ENCODE data around the gene RGPD4.
"Not testable (repeated sequence)": the region's sequence is repeated elsewhere in the genome, so short reads cannot be mapped to it uniquely, and the experiment has no call there.

RGPD4 gene

DNA sequence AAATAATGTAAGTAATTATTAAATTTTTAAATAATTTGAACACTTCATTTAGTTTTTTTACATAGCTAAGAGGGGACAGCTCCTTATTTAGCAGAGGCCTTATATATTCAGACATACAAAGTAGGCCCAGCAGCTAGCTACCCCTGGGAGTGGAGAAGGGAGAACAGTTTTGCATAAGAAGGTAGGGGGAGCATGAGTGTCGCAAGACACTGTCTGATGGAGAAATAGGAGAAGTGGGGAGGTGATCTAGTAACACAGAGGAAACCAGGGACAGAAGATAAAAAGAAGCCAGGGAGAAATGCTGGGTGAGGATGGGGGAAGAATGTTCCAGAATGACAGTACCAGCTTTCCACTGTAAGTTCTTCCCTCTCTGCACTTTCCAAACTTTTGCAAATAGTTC, 16.0 kb upstream of the RGPD4 start:
- H3K27ac ChIP-seq (ENCODE audit: insufficient read depth, low read length, poor library complexity, severe bottlenecking) = no peak overlapping the region

DNA sequence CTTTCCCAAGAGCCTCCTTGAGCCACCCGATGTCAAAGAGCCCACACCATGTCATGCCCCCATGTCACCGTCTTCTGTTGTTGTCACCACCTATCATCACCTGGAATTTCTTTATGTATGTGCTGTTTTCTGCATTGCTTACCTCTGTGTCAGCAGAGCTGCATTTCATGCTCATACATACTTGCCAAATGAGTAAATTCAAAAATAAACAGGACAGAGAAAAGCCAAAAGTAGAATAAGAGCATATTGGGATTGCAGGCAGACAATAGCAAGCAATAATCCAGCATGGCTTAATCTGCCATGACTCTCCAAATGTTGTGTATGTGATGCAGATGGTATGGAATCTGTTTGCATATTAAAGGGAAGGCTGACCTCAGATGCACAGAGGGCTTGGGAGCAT, 15.3 kb upstream of the RGPD4 start:
- DNase-seq = no peak
- no peaks in the 10 kb centered on the region for H3K9me3 ChIP-seq (ENCODE audit: control insufficient read depth, low read length)
- no peaks in the 10 kb centered on the region for H3K36me3 ChIP-seq (ENCODE audit: control insufficient read depth, insufficient read depth, low read length)
- no peaks in the 10 kb centered on the region for H3K27me3 ChIP-seq (replicated peaks; ENCODE audit: control insufficient read depth, insufficient read depth, low read length, poor library complexity, severe bottlenecking)
- no peak overlapping the region for H3K27ac ChIP-seq (ENCODE audit: insufficient read depth, low read length, poor library complexity, severe bottlenecking)
- no peak overlapping the region for H3K4me3 ChIP-seq (ENCODE audit: insufficient read depth, low read depth, low read length, poor library complexity, severe bottlenecking)
- H3K4me1 ChIP-seq (ENCODE audit: control insufficient read depth, insufficient read depth, low read length, poor library complexity, severe bottlenecking) = no peaks in the 10 kb centered on the region

More for the DNA sequence above, 16.0 kb upstream of the RGPD4 start:
- no peak overlapping the region for H3K4me3 ChIP-seq (ENCODE audit: insufficient read depth, low read depth, low read length, poor library complexity, severe bottlenecking)
- no peak for DNase-seq
- H3K36me3 ChIP-seq (ENCODE audit: control insufficient read depth, insufficient read depth, low read length) = no peaks in the 10 kb centered on the region
- H3K4me1 ChIP-seq (ENCODE audit: control insufficient read depth, insufficient read depth, low read length, poor library complexity, severe bottlenecking) = no peaks in the 10 kb centered on the region
- no peaks in the 10 kb centered on the region for H3K9me3 ChIP-seq (ENCODE audit: control insufficient read depth, low read length)
- H3K27me3 ChIP-seq (replicated peaks; ENCODE audit: control insufficient read depth, insufficient read depth, low read length, poor library complexity, severe bottlenecking) = no peaks in the 10 kb centered on the region

- no peak for DNase-seq
- no peaks in the 10 kb centered on the region for H3K9me3 ChIP-seq (ENCODE audit: control insufficient read depth, low read length)
- no peak overlapping the region for H3K4me3 ChIP-seq (ENCODE audit: insufficient read depth, low read depth, low read length, poor library complexity, severe bottlenecking)
Measured at GRCh38 chr2:107812006-107812405, 14.7 kb upstream of the RGPD4 start.

GRCh38 chr2:107817378-107817777, 9.3 kb upstream of the RGPD4 start:
- no peaks in the 10 kb centered on the region for H3K27me3 ChIP-seq (replicated peaks; ENCODE audit: control insufficient read depth, insufficient read depth, low read length, poor library complexity, severe bottlenecking)

More at GRCh38 chr2:107812006-107812405, 14.7 kb upstream of the RGPD4 start:
- Histone ChIP-seq H3K27me3 (replicated peaks; ENCODE audit: control insufficient read depth, insufficient read depth, low read length, poor library complexity, severe bottlenecking) (no peaks in the 10 kb centered on the region), H3K4me1 (ENCODE audit: control insufficient read depth, insufficient read depth, low read length, poor library complexity, severe bottlenecking) (no peaks in the 10 kb centered on the region), H3K27ac (ENCODE audit: insufficient read depth, low read length, poor library complexity, severe bottlenecking) (no peak overlapping the region), H3K36me3 (ENCODE audit: control insufficient read depth, insufficient read depth, low read length) (no peaks in the 10 kb centered on the region)

DNA sequence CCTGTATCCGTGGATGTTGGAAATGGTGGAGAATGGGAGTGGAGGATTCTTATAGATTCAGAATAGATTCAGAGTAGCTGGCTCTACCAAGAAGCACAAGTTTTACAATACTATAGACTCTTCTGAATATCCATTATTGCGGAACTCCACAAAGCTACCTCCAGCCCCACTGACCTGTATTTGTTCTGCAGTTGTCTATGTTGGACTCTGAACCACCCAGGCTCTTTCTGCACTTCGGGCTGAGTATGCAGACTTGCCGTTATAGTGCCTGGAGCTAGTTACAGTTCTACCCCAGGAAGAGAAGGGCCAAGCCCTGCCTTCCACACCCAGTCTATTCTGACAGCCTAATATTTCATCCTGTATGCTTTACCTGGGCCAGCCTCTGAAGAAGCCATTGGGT, 4.4 kb upstream of the RGPD4 start:
- H3K27ac ChIP-seq (ENCODE audit: insufficient read depth, low read length, poor library complexity, severe bottlenecking) = no peak overlapping the region
- no peaks in the 10 kb centered on the region for H3K4me1 ChIP-seq (ENCODE audit: control insufficient read depth, insufficient read depth, low read length, poor library complexity, severe bottlenecking)
- no peaks in the 10 kb centered on the region for H3K27me3 ChIP-seq (replicated peaks; ENCODE audit: control insufficient read depth, insufficient read depth, low read length, poor library complexity, severe bottlenecking)
- H3K36me3 ChIP-seq (ENCODE audit: control insufficient read depth, insufficient read depth, low read length) = no peaks in the 10 kb centered on the region
- no peaks in the 10 kb centered on the region for H3K9me3 ChIP-seq (ENCODE audit: control insufficient read depth, low read length)
- DNase-seq = no peak
- no peak overlapping the region for H3K4me3 ChIP-seq (ENCODE audit: insufficient read depth, low read depth, low read length, poor library complexity, severe bottlenecking)

More at GRCh38 chr2:107817378-107817777, 9.3 kb upstream of the RGPD4 start:
- H3K27ac ChIP-seq (ENCODE audit: insufficient read depth, low read length, poor library complexity, severe bottlenecking) = no peak overlapping the region
- H3K4me1 ChIP-seq (ENCODE audit: control insufficient read depth, insufficient read depth, low read length, poor library complexity, severe bottlenecking) = no peaks in the 10 kb centered on the region
- no peaks in the 10 kb centered on the region for H3K36me3 ChIP-seq (ENCODE audit: control insufficient read depth, insufficient read depth, low read length)
- DNase-seq = no peak
- no peaks in the 10 kb centered on the region for H3K9me3 ChIP-seq (ENCODE audit: control insufficient read depth, low read length)
- no peak overlapping the region for H3K4me3 ChIP-seq (ENCODE audit: insufficient read depth, low read depth, low read length, poor library complexity, severe bottlenecking)

DNA sequence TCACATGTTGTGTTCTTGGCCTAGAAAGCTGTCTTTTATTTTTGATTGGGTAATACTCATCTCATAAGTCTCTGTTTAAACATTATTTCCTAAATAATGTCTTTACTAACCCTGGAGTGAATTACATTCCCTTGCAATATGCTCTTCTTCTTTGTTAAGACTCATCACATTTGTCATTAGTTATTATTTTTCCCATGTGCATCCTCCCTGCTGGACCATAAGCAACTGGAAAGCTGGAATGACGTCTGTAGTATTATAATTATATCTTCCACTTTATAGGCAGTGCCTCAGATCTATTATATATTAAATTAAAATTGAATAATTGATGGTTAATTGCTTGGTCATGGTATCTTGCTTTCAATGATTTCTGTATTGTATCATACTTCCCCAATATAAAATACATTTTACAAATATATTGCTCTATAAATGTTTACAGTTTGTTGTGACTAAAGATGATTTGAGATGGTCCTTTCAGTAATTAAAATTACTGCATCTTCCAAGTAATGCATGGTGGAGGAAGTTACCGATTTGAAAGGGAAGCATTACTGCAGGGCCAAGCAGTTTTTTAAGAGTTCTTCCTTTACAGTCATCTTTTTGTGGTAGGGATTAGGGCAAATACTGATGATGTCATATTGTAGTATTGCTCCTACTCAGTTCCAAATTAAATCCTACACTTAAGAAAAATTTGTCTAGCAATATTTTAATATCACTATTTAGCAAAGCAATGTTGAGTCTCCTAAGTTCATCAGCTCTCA, 2.1 kb upstream of the RGPD4 start:
- no peaks in the 10 kb centered on the region for H3K27me3 ChIP-seq (replicated peaks; ENCODE audit: control insufficient read depth, insufficient read depth, low read length, poor library complexity, severe bottlenecking)
- H3K4me1 ChIP-seq (ENCODE audit: control insufficient read depth, insufficient read depth, low read length, poor library complexity, severe bottlenecking) = no peaks in the 10 kb centered on the region
- no peaks in the 10 kb centered on the region for H3K9me3 ChIP-seq (ENCODE audit: control insufficient read depth, low read length)
- H3K36me3 ChIP-seq (ENCODE audit: control insufficient read depth, insufficient read depth, low read length) = no peaks in the 10 kb centered on the region
- no peak overlapping the region for H3K4me3 ChIP-seq (ENCODE audit: insufficient read depth, low read depth, low read length, poor library complexity, severe bottlenecking)
- DNase-seq = no peak
- no peak overlapping the region for H3K27ac ChIP-seq (ENCODE audit: insufficient read depth, low read length, poor library complexity, severe bottlenecking)

- no peak for DNase-seq
- H3K27me3 ChIP-seq (replicated peaks; ENCODE audit: control insufficient read depth, insufficient read depth, low read length, poor library complexity, severe bottlenecking) = no peaks in the 10 kb centered on the region
- no peak overlapping the region for H3K4me3 ChIP-seq (ENCODE audit: insufficient read depth, low read depth, low read length, poor library complexity, severe bottlenecking)
- no peaks in the 10 kb centered on the region for H3K36me3 ChIP-seq (ENCODE audit: control insufficient read depth, insufficient read depth, low read length)
- no peak overlapping the region for H3K27ac ChIP-seq (ENCODE audit: insufficient read depth, low read length, poor library complexity, severe bottlenecking)
- no peaks in the 10 kb centered on the region for H3K9me3 ChIP-seq (ENCODE audit: control insufficient read depth, low read length)
- H3K4me1 ChIP-seq (ENCODE audit: control insufficient read depth, insufficient read depth, low read length, poor library complexity, severe bottlenecking) = no peaks in the 10 kb centered on the region
Measured at GRCh38 chr2:107825206-107825563, 1.5 kb upstream of the RGPD4 start.

DNA sequence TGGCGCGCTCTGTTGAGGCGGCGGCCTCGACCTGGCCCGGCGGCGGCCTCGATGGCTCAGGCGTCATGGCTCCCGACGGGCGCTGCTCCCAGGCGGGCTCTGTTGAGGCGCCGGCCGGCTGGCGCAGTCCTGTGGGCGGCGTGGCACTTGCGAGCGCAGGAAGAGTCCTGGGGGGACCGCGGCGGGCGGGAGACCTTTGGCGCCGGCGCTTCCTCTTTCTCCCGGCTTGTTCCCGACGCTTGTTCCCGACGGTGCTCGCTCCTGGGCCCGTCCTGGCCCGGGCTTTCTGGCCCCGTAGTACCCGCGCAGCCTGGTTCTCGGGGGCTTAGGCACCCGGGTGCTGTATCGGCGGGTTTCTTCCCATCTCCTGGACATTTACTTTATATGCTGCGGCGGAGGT, 2.8 kb downstream of the RGPD4 start:
- H3K9me3 ChIP-seq (ENCODE audit: control insufficient read depth, low read length); H3K27me3 ChIP-seq (replicated peaks; ENCODE audit: control insufficient read depth, insufficient read depth, low read length, poor library complexity, severe bottlenecking); H3K4me1 ChIP-seq (ENCODE audit: control insufficient read depth, insufficient read depth, low read length, poor library complexity, severe bottlenecking): not testable (repeated sequence)

DNA sequence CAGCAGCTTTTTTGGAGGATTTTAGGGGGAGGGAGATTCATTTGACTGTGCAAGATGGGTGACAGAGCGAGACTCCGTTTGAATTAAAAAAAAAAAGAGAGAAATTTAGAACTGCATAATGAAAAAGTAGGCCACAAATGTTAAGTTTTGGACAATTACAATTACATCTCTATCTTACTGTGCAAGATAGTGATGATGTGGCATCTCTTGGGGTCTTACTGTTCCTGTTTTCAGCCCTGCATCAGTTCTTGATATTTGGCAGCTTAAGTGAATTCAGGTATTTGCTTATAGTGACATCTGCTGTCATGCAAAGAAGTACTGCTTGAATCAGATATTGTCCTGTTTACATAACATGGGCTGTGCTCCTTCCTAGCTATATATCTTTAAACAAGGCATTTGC, 6.5 kb downstream of the RGPD4 start:
- H3K9me3 ChIP-seq (ENCODE audit: control insufficient read depth, low read length); H3K27ac ChIP-seq (ENCODE audit: insufficient read depth, low read length, poor library complexity, severe bottlenecking); H3K4me3 ChIP-seq (ENCODE audit: insufficient read depth, low read depth, low read length, poor library complexity, severe bottlenecking); H3K27me3 ChIP-seq (replicated peaks; ENCODE audit: control insufficient read depth, insufficient read depth, low read length, poor library complexity, severe bottlenecking); H3K4me1 ChIP-seq (ENCODE audit: control insufficient read depth, insufficient read depth, low read length, poor library complexity, severe bottlenecking); H3K36me3 ChIP-seq (ENCODE audit: control insufficient read depth, insufficient read depth, low read length); DNase-seq: not testable (repeated sequence)

More for the DNA sequence above, 2.8 kb downstream of the RGPD4 start:
- H3K4me3 ChIP-seq (ENCODE audit: insufficient read depth, low read depth, low read length, poor library complexity, severe bottlenecking); H3K36me3 ChIP-seq (ENCODE audit: control insufficient read depth, insufficient read depth, low read length); H3K27ac ChIP-seq (ENCODE audit: insufficient read depth, low read length, poor library complexity, severe bottlenecking); DNase-seq: not testable (repeated sequence)

DNA sequence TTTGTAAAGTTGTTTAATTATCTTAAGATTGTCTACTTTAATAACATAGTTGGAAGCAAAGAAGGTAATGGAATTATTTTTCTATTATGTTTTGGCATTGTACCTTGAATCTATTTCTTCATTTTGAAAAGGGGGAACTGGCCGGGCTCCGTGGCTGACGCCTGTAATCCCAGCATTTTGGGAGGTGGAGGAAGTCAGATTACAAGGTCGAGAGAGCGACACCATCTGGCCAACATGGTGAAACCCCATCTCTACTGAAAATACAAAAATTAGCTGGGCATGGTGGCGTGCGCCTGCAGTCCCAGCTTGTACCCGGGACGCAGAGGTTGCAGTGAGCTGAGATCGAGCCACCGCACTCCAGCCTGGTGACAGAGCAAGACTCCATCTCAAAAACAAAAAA, 6.9 kb downstream of the RGPD4 start:
- not testable (repeated sequence) for DNase-seq; H3K27ac ChIP-seq (ENCODE audit: insufficient read depth, low read length, poor library complexity, severe bottlenecking); H3K27me3 ChIP-seq (replicated peaks; ENCODE audit: control insufficient read depth, insufficient read depth, low read length, poor library complexity, severe bottlenecking); H3K9me3 ChIP-seq (ENCODE audit: control insufficient read depth, low read length); H3K4me3 ChIP-seq (ENCODE audit: insufficient read depth, low read depth, low read length, poor library complexity, severe bottlenecking); H3K4me1 ChIP-seq (ENCODE audit: control insufficient read depth, insufficient read depth, low read length, poor library complexity, severe bottlenecking); H3K36me3 ChIP-seq (ENCODE audit: control insufficient read depth, insufficient read depth, low read length)
